H9 (cell line): Measurements from ENCODE around the gene PNMT. TPM values are rescaled to one million over a fixed set of nuclear protein-coding genes. Genes with fewer than 3 reads are reported as not detected.

ENCODE experiments used
- DNase-seq: peaks from one replicate; pipeline ENCODE4 v3.0.0-alpha.2; 2017
- H2AFZ ChIP-seq: one replicate; pipeline ENCODE4 v1.6.1; 2013; ENCODE audit warnings: mild to moderate bottlenecking, low read length, control low read depth, moderate library complexity
- H2AK5ac ChIP-seq: 2 replicates; pipeline ENCODE4 v1.6.1; 2013; ENCODE audit warnings: low read length, control low read depth, mixed read lengths; ENCODE audit not compliant: insufficient read length
- H2BK120ac ChIP-seq: one replicate; pipeline ENCODE4 v1.6.1; 2013; ENCODE audit warnings: low read depth, mild to moderate bottlenecking, low read length, control low read depth, inconsistent platforms; ENCODE audit not compliant: poor library complexity, severe bottlenecking
- H2BK12ac ChIP-seq: 2 replicates; pipeline ENCODE4 v1.6.1; 2013; ENCODE audit warnings: low read length, control low read depth, mixed read lengths, low read depth; ENCODE audit not compliant: insufficient read length
- H2BK15ac ChIP-seq: 2 replicates; pipeline ENCODE4 v1.6.1; 2013; ENCODE audit warnings: low read depth, low read length, control low read depth
- H2BK20ac ChIP-seq: one replicate; pipeline ENCODE4 v1.6.1; 2013; ENCODE audit warnings: low read depth, mild to moderate bottlenecking, low read length, control low read depth, inconsistent platforms; ENCODE audit not compliant: poor library complexity, severe bottlenecking
- H2BK5ac ChIP-seq: 2 replicates; pipeline ENCODE4 v1.6.1; 2013; ENCODE audit warnings: low read length, control low read depth, mixed read lengths; ENCODE audit not compliant: insufficient read length
- H3K14ac ChIP-seq: 2 replicates; pipeline ENCODE4 v1.6.1; 2013; ENCODE audit warnings: low read length, control low read depth; ENCODE audit not compliant: insufficient read depth
- H3K18ac ChIP-seq: 2 replicates; pipeline ENCODE4 v1.6.1; 2013; ENCODE audit warnings: low read depth, mild to moderate bottlenecking, mixed read lengths, low read length, control low read depth; ENCODE audit not compliant: insufficient read length
- H3K23ac ChIP-seq: 2 replicates; pipeline ENCODE4 v1.6.1; 2013; ENCODE audit warnings: low read length, control low read depth, mixed read lengths, low read depth; ENCODE audit not compliant: insufficient read length
- H3K23me2 ChIP-seq: 2 replicates; pipeline ENCODE4 v1.6.1; 2013; ENCODE audit warnings: low read depth, mild to moderate bottlenecking, mixed read lengths, low read length, control low read depth; ENCODE audit not compliant: insufficient read length, poor library complexity, severe bottlenecking
- H3K27ac ChIP-seq: 2 replicates; pipeline ENCODE4 v1.5.1; 2013; ENCODE audit warnings: low read length, control low read depth, mixed read lengths, low read depth; ENCODE audit not compliant: insufficient read length
- H3K27me3 ChIP-seq: 2 replicates; pipeline ENCODE4 v1.6.1; 2013; ENCODE audit warnings: low read length, control low read depth, inconsistent platforms; ENCODE audit not compliant: insufficient read depth
- H3K4ac ChIP-seq: 2 replicates; pipeline ENCODE4 v1.6.1; 2013; ENCODE audit warnings: low read depth, mild to moderate bottlenecking, control low read depth, inconsistent platforms, low read length, moderate library complexity
- H3K4me1 ChIP-seq: 2 replicates; pipeline ENCODE4 v1.6.1; 2013; ENCODE audit warnings: low read length, control low read depth, inconsistent platforms; ENCODE audit not compliant: insufficient read depth
- H3K4me2 ChIP-seq: 2 replicates; pipeline ENCODE4 v1.6.1; 2013; ENCODE audit warnings: low read length, control low read depth, mixed read lengths; ENCODE audit not compliant: insufficient read length, insufficient read depth
- H3K56ac ChIP-seq: 2 replicates; pipeline ENCODE4 v1.6.1; 2013; ENCODE audit warnings: low read depth, mild to moderate bottlenecking, mixed read lengths, low read length, control low read depth; ENCODE audit not compliant: insufficient read length
- H3K79me1 ChIP-seq: 2 replicates; pipeline ENCODE4 v1.6.1; 2013; ENCODE audit warnings: low read depth, mild to moderate bottlenecking, moderate library complexity, low read length, control low read depth, inconsistent platforms; ENCODE audit not compliant: insufficient read depth, poor library complexity, severe bottlenecking
- H3K79me2 ChIP-seq: 2 replicates; pipeline ENCODE4 v1.6.1; 2013; ENCODE audit warnings: low read length, control low read depth, inconsistent platforms; ENCODE audit not compliant: insufficient read depth
- H3K9ac ChIP-seq: 2 replicates; pipeline ENCODE4 v1.6.1; 2013; ENCODE audit warnings: low read length, control low read depth, mixed read lengths; ENCODE audit not compliant: insufficient read length; ENCODE audit errors: extremely low read depth
- H3K9me3 ChIP-seq: one replicate; pipeline ENCODE4 v1.6.1; 2013; ENCODE audit warnings: low read depth, low read length, inconsistent platforms; ENCODE audit not compliant: control insufficient read depth
- H3T11ph ChIP-seq: one replicate; pipeline ENCODE4 v1.6.1; 2013; ENCODE audit warnings: mild to moderate bottlenecking, low read length, control low read depth, inconsistent platforms
- H4K20me1 ChIP-seq: one replicate; pipeline ENCODE4 v1.6.1; 2013; ENCODE audit not compliant: control insufficient read depth, insufficient read length, insufficient read depth
- H4K5ac ChIP-seq: 2 replicates; pipeline ENCODE4 v1.6.1; 2013; ENCODE audit warnings: low read depth, mild to moderate bottlenecking, mixed read lengths, low read length, control low read depth; ENCODE audit not compliant: insufficient read length
- H4K8ac ChIP-seq: replicated peaks from 2 replicates; pipeline ENCODE4 v1.6.1; 2013; ENCODE audit warnings: low read length, control low read depth, mixed read lengths, low read depth; ENCODE audit not compliant: insufficient read length
- H4K91ac ChIP-seq: 2 replicates; pipeline ENCODE4 v1.6.1; 2013; ENCODE audit warnings: low read depth, mild to moderate bottlenecking, moderate library complexity, mixed read lengths, low read length, control low read depth; ENCODE audit not compliant: insufficient read length
- H3K27ac Mint-ChIP-seq, 3 experiments: 2 replicates in 2 of 3; 3 replicates in 1 of 3; pipeline ENCODE4 v1.8.0; 2020 to 2021; ENCODE audit warnings: mixed read lengths in 3 of 3, mild to moderate bottlenecking in 1 of 3, moderate library complexity in 1 of 3
- H3K27me3 Mint-ChIP-seq: 2 replicates; pipeline ENCODE4 v1.8.0; 2021; ENCODE audit warnings: low read depth, mild to moderate bottlenecking, moderate library complexity, mixed read lengths
- H3K36me3 Mint-ChIP-seq, 3 experiments: 2 replicates in 2 of 3; 3 replicates in 1 of 3; pipeline ENCODE4 v1.8.0; 2020 to 2021; ENCODE audit warnings: low read depth in 3 of 3, mixed read lengths in 3 of 3; ENCODE audit not compliant: insufficient read depth in 1 of 3
- H3K4me1 Mint-ChIP-seq, 2 experiments: 2 replicates each; pipeline ENCODE4 v1.8.0; 2020; ENCODE audit warnings: mixed read lengths in 2 of 2
- H3K4me3 Mint-ChIP-seq, 2 experiments: 2 replicates in 1 of 2; 3 replicates in 1 of 2; pipeline ENCODE4 v1.8.0; 2020 to 2021; ENCODE audit warnings: mild to moderate bottlenecking in 2 of 2, mixed read lengths in 2 of 2, moderate library complexity in 1 of 2
- H3K9me3 Mint-ChIP-seq, 2 experiments: 2 replicates in 1 of 2; 3 replicates in 1 of 2; pipeline ENCODE4 v1.8.0; 2020; ENCODE audit warnings: mild to moderate bottlenecking in 2 of 2, mixed read lengths in 2 of 2, moderate library complexity in 1 of 2
- CTCF ChIP-seq: fragments of 200-600 bp; sonication (generic); conservative IDR thresholded peaks from 3 replicates; pipeline ENCODE4 v1.8.0; 2021; ENCODE audit warnings: antibody characterized with exemption, mild to moderate bottlenecking
- WGBS: extraction: QIAGEN DNeasy Blood & Tissue Kit; methylation state at CpG from one replicate; pipeline ENCODE4 v1.1.7; 2013; ENCODE audit warnings: missing lambda C conversion rate, low lambda C conversion rate, mixed read lengths; ENCODE audit not compliant: insufficient read length; ENCODE audit errors: extremely low coverage; 5-methylcytosine and 5-hydroxymethylcytosine counted together
- total RNA-seq: library from RNA; stranded (reverse); gene quantifications from 2 replicates; pipeline ENCODE4 v1.2.1, GENCODE V29; 2021

PNMT gene
- total RNA-seq, 1 experiment from 2014 or later = 2.1 TPM

GRCh38 chr17:39663340-39663687 lies 4.9 kb upstream of the PNMT start:
- no peak overlapping the region for H3K18ac ChIP-seq
- peaks cover 29 to 49% of the 10 kb centered on the region in 2 experiments for H3K4me1 Mint-ChIP-seq
- peak overlapping the region; percentile 10 for H3K4me2 ChIP-seq
- no peaks in the 10 kb centered on the region for H3K9me3 Mint-ChIP-seq
- no peak overlapping the region for H2BK20ac ChIP-seq
- no peak overlapping the region for H2AK5ac ChIP-seq
- DNase-seq = no peak
- H3K23me2 ChIP-seq = peaks cover 3% of the 10 kb centered on the region
- no peak overlapping the region for H3K27ac ChIP-seq
- no peak overlapping the region for H3T11ph ChIP-seq
- H3K4ac ChIP-seq = no peak overlapping the region
- no peak overlapping the region for H2BK15ac ChIP-seq
- no CpG with 5 or more reads among the region's 4 CpGs for WGBS
- no peak overlapping the region for H3K9ac ChIP-seq
- no peak overlapping the region for H4K5ac ChIP-seq
- H2AFZ ChIP-seq = no peak overlapping the region
- TF ChIP-seq CTCF = no peak
- no peaks in the 10 kb centered on the region for H3K9me3 ChIP-seq
- 0 out of 7 replicates have a peak overlapping the region, but pooled peaks of 1 of the 3 experiments have one; percentile 7 for H3K27ac Mint-ChIP-seq
- H3K14ac ChIP-seq = no peak overlapping the region
- no peaks in the 10 kb centered on the region for H3K79me2 ChIP-seq
- peaks cover 6% of the 10 kb centered on the region; the same call in 1 of the 2 replicates for H3K4me1 ChIP-seq
- H4K91ac ChIP-seq = no peak overlapping the region
- H4K20me1 ChIP-seq = no peaks in the 10 kb centered on the region
- peaks cover 39% of the 10 kb centered on the region for H3K27me3 Mint-ChIP-seq
- H3K56ac ChIP-seq = no peak overlapping the region
- H4K8ac ChIP-seq = no peak overlapping the region
- H3K79me1 ChIP-seq = no peaks in the 10 kb centered on the region
- no peak overlapping the region for H3K23ac ChIP-seq
- H3K36me3 Mint-ChIP-seq = peaks cover 4 to 21% (median 11%) of the 10 kb centered on the region in 3 experiments; a peak in 6 of 7 replicates
- no peak overlapping the region for H2BK12ac ChIP-seq
- peaks cover 3% of the 10 kb centered on the region; the same call in 1 of the 2 replicates for H3K27me3 ChIP-seq
- no peak overlapping the region for H2BK5ac ChIP-seq
- no peak overlapping the region for H2BK120ac ChIP-seq
- H3K4me3 Mint-ChIP-seq = no peak overlapping the region
